Measurements from ENCODE around the gene GABRD. TPM values are rescaled to one million over a fixed set of nuclear protein-coding genes. Genes with fewer than 3 reads are reported as not detected.

GABRD gene
- total RNA-seq, 1 donor from 2014 or later: not detected

DNA sequence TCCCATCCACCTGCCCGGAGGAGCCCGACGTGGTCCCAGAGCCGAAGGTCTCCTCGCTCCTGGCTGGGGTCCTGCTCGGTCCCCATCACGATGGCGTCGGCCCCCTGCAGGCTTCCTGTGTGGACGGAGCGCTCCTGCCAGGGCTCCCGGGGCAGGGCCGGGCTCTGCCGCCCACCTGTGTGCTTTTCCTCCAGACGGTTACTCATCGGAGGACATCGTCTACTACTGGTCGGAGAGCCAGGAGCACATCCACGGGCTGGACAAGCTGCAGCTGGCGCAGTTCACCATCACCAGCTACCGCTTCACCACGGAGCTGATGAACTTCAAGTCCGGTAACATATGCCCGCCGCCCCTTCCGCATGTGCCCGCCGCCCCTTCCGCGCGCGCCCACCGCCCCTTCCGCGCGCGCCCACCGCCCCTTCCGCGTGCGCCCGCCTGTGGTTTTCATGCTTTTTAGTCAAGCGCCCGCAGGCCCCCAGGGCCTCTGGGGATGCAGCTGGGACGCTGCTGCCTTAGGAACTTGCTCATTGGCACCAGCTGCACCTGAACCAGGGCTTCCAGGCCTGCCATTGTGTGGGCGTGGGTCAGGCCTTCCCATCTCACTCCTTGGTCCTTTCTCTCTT, 8.9 kb downstream of the GABRD start:
- Histone ChIP-seq H3K27ac (no peak overlapping the region), H3K9me3 (no peaks in the 10 kb centered on the region), H3K36me3 (no peaks in the 10 kb centered on the region), H3K27me3 (no peaks in the 10 kb centered on the region), H3K4me3 (no peak overlapping the region), H3K4me1 (no peaks in the 10 kb centered on the region)
- no peak for DNase-seq (ENCODE audit: low spot score in 2 of 2)
- intact Hi-C loops (cut with DNase I): no loop called here
- TF ChIP-seq, protein P1, sequence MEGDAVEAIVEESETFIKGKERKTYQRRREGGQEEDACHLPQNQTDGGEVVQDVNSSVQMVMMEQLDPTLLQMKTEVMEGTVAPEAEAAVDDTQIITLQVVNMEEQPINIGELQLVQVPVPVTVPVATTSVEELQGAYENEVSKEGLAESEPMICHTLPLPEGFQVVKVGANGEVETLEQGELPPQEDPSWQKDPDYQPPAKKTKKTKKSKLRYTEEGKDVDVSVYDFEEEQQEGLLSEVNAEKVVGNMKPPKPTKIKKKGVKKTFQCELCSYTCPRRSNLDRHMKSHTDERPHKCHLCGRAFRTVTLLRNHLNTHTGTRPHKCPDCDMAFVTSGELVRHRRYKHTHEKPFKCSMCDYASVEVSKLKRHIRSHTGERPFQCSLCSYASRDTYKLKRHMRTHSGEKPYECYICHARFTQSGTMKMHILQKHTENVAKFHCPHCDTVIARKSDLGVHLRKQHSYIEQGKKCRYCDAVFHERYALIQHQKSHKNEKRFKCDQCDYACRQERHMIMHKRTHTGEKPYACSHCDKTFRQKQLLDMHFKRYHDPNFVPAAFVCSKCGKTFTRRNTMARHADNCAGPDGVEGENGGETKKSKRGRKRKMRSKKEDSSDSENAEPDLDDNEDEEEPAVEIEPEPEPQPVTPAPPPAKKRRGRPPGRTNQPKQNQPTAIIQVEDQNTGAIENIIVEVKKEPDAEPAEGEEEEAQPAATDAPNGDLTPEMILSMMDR (IDR thresholded peaks at IDR 0.05): no peak

DNA sequence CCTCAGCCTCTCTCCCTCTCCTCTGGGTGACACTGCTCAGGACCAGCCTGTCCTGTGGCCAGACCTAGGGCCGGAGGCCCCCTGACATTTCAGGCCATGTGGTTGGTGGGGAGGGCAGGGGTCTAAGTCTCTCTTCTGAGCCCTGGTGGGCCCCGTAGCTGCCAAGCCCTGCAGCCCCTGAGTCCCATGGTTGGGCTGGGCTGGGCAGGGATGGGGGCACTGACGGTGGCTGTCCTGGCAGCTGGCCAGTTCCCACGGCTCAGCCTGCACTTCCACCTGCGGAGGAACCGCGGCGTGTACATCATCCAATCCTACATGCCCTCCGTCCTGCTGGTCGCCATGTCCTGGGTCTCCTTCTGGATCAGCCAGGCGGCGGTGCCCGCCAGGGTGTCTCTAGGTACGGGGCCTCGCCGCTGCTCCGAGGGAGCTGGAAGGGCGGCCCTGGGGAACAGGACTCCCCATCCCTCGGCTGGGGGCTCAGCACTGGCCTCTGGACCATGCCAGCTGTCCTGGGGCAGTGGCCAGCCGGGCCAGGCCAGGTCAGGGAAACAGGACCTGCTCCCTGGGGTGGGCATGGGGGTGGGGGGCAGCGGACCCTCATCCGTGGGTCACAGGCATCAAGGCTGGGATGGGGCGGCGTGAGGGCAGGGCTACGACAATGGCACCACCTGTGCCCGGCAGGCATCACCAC, 9.9 kb downstream of the GABRD start:
- Histone ChIP-seq H3K27me3 (no peaks in the 10 kb centered on the region), H3K27ac (no peak overlapping the region), H3K4me1 (no peaks in the 10 kb centered on the region), H3K4me3 (no peak overlapping the region), H3K36me3 (no peaks in the 10 kb centered on the region), H3K9me3 (no peaks in the 10 kb centered on the region)
- DNase-seq (ENCODE audit: low spot score in 2 of 2): no peak
- TF ChIP-seq, protein P1 (IDR thresholded peaks at IDR 0.05): no peak
- intact Hi-C loops (cut with DNase I): no loop called here

DNA sequence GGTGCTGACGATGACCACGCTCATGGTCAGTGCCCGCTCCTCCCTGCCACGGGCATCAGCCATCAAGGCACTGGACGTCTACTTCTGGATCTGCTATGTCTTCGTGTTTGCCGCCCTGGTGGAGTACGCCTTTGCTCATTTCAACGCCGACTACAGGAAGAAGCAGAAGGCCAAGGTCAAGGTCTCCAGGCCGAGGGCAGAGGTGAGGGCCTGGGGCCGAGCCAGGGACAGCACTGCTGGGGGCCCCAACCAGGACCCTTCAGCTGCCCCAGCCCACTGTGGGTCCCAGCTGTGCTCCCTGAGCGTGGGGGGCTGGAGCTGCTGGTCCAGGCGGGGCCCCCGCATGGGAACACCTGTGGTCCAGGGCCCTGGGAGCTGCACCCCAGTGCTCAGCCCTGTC, 10.4 kb downstream of the GABRD start:
- TF ChIP-seq, protein P1 (IDR thresholded peaks at IDR 0.05): no peak
- Histone ChIP-seq H3K27ac (no peak overlapping the region), H3K4me1 (no peaks in the 10 kb centered on the region), H3K4me3 (no peak overlapping the region), H3K9me3 (no peaks in the 10 kb centered on the region), H3K36me3 (no peaks in the 10 kb centered on the region), H3K27me3 (no peaks in the 10 kb centered on the region)
- no peak for DNase-seq (ENCODE audit: low spot score in 2 of 2)
- intact Hi-C loops (cut with DNase I): no loop called here

DNA sequence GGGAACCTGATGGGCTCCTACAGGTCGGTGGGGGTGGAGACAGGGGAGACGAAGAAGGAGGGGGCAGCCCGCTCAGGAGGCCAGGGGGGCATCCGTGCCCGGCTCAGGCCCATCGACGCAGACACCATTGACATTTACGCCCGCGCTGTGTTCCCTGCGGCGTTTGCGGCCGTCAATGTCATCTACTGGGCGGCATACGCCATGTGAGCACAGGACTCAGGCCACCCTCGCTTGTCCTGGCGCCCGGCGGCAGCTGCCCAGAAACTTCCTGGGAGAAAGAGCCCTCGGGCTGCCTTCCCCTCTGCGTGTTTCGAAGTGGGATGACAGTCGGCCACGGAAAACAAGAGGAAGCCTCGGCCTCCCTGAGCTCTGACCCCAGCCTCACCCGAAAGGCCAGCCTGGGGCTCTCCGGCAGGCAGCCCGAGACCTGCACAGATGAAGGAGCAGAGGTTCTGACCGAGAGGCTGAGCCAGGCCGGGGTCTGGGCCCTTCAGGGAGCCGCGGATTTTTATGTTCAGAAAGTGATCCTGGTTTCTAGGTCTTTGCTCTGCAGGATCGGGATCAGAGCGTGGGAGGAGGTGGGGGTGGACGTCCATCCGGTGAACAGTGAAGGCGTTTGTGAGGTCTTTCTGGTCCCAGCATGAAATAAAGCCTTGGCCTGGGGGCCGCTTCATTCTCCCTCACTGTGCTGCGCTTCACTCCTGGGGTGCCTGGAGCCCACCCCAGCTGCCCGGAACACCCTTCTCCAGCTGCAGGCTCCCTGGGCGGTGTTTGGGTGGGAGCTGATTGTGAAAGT, 11.1 kb downstream of the GABRD start:
- no peak overlapping the region for H3K27ac ChIP-seq
- DNase-seq (ENCODE audit: low spot score in 2 of 2): no peak
- H3K27me3 ChIP-seq: no peaks in the 10 kb centered on the region
- H3K36me3 ChIP-seq: no peaks in the 10 kb centered on the region
- H3K4me3 ChIP-seq: no peak overlapping the region
- no peaks in the 10 kb centered on the region for H3K9me3 ChIP-seq
- H3K4me1 ChIP-seq: no peaks in the 10 kb centered on the region
- intact Hi-C loops (cut with DNase I): no loop called here
- TF ChIP-seq, protein P1 (IDR thresholded peaks at IDR 0.05): no peak

DNA sequence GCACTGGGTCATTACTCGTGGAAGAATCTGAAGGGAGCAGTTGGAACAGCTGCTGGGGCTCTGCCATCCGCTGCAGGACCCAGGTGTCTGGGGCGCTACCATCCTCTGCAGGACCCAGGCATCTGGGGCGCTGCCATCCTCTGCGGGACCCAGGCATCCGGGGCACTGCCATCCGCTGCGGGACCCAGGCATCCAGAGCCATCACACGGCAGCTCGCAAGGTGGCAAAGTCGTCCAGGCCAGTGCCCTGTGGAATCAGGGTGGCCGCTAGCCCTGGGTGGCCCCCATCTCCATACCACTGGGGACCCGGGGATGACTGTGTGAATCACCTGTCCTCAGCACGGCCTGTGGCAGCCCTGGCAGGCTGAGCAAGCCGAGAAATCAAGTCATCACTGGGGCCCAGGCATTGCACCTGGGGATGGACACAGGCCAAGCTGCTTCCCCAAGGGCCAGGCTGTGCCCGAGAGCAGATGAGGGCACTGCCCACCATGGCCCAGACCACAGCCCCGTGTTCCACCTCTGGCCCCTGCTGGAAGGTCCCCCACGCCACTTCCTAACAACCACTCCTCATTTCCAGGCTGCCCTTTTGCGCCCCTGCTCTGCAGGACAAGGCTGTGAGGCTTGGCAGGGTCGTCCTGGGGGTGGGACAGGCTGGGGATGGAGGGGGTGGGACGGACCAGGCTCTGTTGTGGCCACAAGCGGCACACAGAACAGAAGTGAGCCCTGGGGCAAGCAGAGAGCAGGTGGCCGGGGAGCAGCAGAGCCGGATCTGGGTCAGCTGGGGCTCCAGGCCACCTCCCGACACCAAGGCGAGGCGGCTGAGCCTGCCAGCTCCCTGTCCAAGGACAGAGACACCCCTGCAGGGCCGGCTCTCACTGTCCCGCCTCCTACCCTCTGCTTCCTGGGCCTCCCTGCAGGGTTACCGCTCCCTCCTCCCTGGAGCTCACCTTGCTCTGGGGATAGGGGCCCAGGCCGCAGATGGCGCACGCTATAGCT, 12.7 kb downstream of the GABRD start:
- intact Hi-C loops (cut with DNase I): no loop called here
- DNase-seq (ENCODE audit: low spot score in 2 of 2): no peak
- Histone ChIP-seq H3K27ac (no peak overlapping the region), H3K27me3 (no peaks in the 10 kb centered on the region), H3K4me3 (no peak overlapping the region), H3K4me1 (no peaks in the 10 kb centered on the region), H3K9me3 (no peaks in the 10 kb centered on the region), H3K36me3 (no peaks in the 10 kb centered on the region)
- TF ChIP-seq, protein P1 (IDR thresholded peaks at IDR 0.05): no peak

Data from ascending aorta (tissue), 2 donors.